Ovary (tissue), 3 donors: Measurements from ENCODE around the gene SMARCA4.

Experiments
- EP300 ChIP-seq: sonication (generic); formaldehyde crosslinking; IDR thresholded peaks from one replicate; pipeline ENCODE4 v1.6.1; 2017; ENCODE audit warnings: antibody characterized with exemption
- POLR2A ChIP-seq: fragments of 450-650 bp; IDR thresholded peaks from one replicate; pipeline ENCODE4 v1.6.1; 2017; ENCODE audit warnings: antibody characterized with exemption, mild to moderate bottlenecking, moderate library complexity
- TF ChIP-seq, protein P1 (sequence below), 3 donors: fragments of 450-650 bp in 2 of 3; fragments of 200-600 bp in 1 of 3; IDR thresholded peaks; one replicate each; pipeline versions ENCODE4 v1.5.1 to v1.8.0; 2016 to 2022; ENCODE audit warnings: antibody characterized with exemption in 3 of 3, mild to moderate bottlenecking in 1 of 3
- donor health status: DM: no; HTN: no; CAD: no.

DNA sequence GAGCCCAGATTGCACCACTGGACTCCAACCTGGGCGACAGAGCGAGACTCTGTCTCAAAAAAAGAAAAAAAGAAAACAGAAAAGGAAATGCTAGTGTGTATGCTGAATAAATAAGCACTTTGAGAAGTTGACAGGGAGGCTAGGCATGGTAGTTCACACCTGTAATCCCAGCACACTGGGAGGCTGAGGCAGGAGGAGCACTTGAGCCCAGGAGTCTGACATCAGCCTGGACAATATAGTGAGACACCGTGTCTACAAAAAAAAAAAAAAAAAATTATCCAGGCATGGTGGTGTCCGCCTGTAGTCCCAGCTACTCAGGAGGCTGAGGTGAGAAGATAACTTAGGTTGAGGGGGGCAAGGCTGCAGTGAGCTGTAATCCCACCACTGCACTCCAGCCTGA lies 109.3 kb downstream of the SMARCA4 start:
- TF ChIP-seq POLR2A (no peak), EP300 (no peak)
- TF ChIP-seq, protein P1, sequence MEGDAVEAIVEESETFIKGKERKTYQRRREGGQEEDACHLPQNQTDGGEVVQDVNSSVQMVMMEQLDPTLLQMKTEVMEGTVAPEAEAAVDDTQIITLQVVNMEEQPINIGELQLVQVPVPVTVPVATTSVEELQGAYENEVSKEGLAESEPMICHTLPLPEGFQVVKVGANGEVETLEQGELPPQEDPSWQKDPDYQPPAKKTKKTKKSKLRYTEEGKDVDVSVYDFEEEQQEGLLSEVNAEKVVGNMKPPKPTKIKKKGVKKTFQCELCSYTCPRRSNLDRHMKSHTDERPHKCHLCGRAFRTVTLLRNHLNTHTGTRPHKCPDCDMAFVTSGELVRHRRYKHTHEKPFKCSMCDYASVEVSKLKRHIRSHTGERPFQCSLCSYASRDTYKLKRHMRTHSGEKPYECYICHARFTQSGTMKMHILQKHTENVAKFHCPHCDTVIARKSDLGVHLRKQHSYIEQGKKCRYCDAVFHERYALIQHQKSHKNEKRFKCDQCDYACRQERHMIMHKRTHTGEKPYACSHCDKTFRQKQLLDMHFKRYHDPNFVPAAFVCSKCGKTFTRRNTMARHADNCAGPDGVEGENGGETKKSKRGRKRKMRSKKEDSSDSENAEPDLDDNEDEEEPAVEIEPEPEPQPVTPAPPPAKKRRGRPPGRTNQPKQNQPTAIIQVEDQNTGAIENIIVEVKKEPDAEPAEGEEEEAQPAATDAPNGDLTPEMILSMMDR (IDR thresholded peaks at IDR 0.05), result no peak
